SK-N-MC (cell line): ENCODE measurements around the gene GNA14.
"Not testable (repeated sequence)": the region's sequence is repeated elsewhere in the genome, so short reads cannot be mapped to it uniquely, and the experiment has no call there.

Source experiments
- DNase-seq: peaks from one replicate; pipeline ENCODE4 v3.0.0-alpha.2; 2011; ENCODE audit warnings: low read depth, low spot score
- H3K27ac ChIP-seq: fragments of 200-600 bp; sonication (generic); 2 replicates; pipeline ENCODE4 v1.5.1; 2016; ENCODE audit warnings: mixed run types
- H3K36me3 ChIP-seq: fragments of 200-600 bp; sonication (generic); 2 replicates; pipeline ENCODE4 v1.6.1; 2017; ENCODE audit warnings: antibody characterized with exemption, low read length, mixed read lengths; ENCODE audit not compliant: insufficient read depth
- H3K4me3 ChIP-seq: fragments of 200-600 bp; sonication (generic); 2 replicates; pipeline ENCODE4 v1.5.1; 2016
- H3K9ac ChIP-seq: fragments of 200-600 bp; sonication (generic); 2 replicates; pipeline ENCODE4 v1.8.0; 2017; ENCODE audit warnings: mixed run types, mixed read lengths; ENCODE audit not compliant: insufficient read length
- H3K9me3 ChIP-seq: fragments of 200-600 bp; sonication (generic); 2 replicates; pipeline ENCODE4 v1.6.1; 2017; ENCODE audit warnings: low read depth, mild to moderate bottlenecking, antibody characterized with exemption, low read length, moderate library complexity, mixed read lengths
- EZH2 ChIP-seq: fragments of 200-600 bp; sonication (generic); IDR thresholded peaks from one replicate; pipeline ENCODE4 v1.6.1; 2017; ENCODE audit warnings: antibody characterized with exemption
- FOXP2 ChIP-seq: optimal IDR thresholded peaks from 2 replicates; pipeline ENCODE3; 2011; ENCODE audit warnings: mild to moderate bottlenecking, moderate library complexity; ENCODE audit not compliant: insufficient read depth; ENCODE audit errors: extremely low read length, control extremely low read depth
- POLR2AphosphoS5 ChIP-seq: IDR thresholded peaks from 2 replicates; pipeline ENCODE4 v1.6.1; 2012; ENCODE audit warnings: mild to moderate bottlenecking, low read depth, low read length, borderline replicate concordance

GNA14 gene

DNA sequence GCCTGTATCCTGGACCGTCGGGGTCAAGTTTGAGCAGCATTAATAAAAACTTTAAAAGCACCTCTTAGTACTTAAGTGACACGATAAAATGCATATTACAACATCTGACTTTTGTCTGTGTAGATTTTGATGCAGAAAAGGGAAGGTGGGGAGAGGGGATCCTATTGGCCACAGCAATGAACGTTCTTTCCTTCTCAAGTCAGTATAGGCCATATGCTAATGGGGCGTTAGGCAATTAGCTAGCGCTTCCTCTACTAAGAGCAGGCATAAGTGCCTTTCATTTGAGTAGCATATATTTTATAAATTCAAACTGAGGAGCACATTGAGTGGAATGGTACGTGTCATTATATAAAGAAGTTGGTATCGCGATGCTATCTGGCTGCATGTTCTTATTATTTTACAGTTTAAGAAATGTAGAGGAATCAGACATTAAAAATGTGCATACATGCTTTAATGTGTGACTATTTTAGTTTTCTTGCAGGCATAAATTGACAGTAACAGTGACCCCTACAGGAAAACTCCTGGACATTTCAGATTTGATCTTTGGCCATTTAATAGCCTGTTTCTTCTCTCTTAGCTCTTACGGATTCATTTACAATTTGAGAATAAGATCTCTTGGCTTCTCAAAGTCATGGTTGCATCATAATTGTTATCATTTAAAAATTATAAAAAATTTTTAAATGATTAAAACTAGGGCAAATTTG is 1.1 kb upstream of the GNA14 start:
- Histone ChIP-seq H3K27ac (no peak overlapping the region), H3K4me3 (no peak overlapping the region), H3K36me3 (no peaks in the 10 kb centered on the region), H3K9ac (no peak overlapping the region), H3K9me3 (no peaks in the 10 kb centered on the region)
- TF ChIP-seq POLR2AphosphoS5 (no peak), EZH2 (no peak), FOXP2 (no peak)
- DNase-seq = no peak

DNA sequence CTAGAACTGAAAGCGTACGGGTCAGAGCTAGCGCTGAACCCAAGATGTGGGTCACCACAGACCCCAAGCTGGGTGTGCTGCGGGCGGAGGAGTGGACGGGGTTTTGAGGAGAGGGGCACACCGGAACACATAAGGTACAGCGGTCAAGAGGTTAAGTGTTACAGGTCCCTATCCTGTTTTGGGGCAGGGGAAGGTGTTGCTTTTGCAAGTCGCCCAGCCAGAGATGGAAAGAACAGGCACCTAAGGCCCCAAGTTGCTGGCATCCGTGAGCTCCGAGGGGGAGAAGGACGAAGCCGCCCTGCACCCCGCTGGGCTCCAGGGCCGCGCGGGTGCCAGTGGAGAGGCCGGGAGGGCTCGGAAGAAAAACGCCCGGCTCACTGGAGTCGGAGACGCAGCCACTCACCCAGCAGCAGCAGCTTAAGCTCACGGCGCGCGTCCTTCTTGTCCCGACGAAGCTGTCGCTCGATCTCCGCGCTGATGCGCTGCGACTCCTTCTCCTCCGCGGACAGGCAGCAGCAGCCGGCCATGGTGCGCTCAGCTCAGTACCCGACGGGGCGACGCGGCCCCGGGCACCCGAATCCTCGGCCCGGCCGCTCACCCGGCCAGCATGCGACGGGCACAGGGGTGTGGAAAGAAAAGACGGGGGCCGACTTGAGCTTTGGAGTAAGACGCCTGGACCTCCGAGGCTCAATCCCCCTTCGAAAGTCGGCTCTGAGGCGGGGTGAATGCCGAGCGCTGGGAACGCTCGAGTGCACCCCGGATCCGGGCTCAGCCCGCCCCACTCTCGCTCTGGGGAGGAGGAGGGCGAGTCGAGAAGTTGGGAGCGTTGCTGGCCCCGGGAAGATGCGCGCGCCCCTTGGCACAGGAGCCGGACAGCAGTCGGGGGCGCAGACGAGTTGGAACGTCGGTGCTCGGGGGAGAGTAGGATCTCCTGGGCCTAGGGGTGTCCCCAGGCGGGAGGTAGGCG is 572 bp downstream of the GNA14 start:
- Histone ChIP-seq H3K9me3 (no peaks in the 10 kb centered on the region), H3K9ac (no peak overlapping the region), H3K4me3 (no peak overlapping the region), H3K27ac (no peak overlapping the region), H3K36me3 (no peaks in the 10 kb centered on the region)
- TF ChIP-seq FOXP2 (no peak), EZH2 (no peak)
- no peak for DNase-seq

- H3K9ac ChIP-seq = no peak overlapping the region
- H3K9me3 ChIP-seq = no peaks in the 10 kb centered on the region
- H3K36me3 ChIP-seq = no peaks in the 10 kb centered on the region
- TF ChIP-seq FOXP2 (no peak), EZH2 (no peak), POLR2AphosphoS5 (no peak)
- no peak overlapping the region for H3K27ac ChIP-seq
- H3K4me3 ChIP-seq = no peak overlapping the region
- DNase-seq = no peak
These were observed 4.3 kb downstream of the GNA14 start for GRCh38 chr9:77643871-77644270.

DNA sequence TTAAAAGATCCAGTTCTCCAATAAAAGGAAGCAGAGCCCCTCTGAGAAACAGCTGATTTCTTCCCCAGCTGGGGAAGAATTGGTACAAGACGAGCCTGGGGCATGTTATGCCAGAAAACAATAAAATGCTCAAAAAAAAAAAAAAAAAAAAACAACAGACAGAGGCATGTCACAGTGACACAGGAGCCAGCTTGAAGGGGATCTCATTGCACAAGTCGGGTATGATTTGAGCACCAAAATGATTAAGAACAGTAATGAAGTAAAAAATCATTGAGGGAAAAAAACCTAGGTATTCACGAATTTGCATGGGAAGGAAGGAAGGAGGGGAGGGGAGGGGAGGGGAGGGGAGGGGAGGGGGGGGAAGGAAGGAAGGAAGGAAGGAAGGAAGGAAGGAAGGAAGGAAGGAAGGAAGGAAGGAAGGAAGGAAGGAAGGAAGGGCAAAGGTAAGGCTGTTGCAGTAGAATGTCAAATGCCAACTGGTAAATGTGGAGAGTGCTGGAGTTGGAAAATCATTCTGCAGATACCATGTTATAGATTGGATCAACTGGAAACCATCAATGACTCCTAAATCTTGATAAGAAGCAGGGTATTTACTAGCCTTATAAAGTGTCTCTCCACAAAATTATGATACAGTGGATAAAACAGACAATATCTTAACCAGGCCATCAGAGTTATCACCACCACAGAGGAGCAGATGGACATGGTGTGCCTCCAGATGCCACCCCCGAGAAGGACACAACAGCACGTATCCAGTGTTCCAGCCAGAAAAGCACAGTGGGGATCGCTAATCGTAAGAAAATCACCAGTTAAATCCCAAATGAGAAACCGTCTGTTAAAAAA is 7.2 kb downstream of the GNA14 start:
- Histone ChIP-seq H3K9ac (peak overlapping the region; percentile 61), H3K27ac (peak overlapping the region; percentile 99), H3K9me3 (no peaks in the 10 kb centered on the region), H3K4me3 (peak overlapping the region; percentile 67), H3K36me3 (no peaks in the 10 kb centered on the region)
- DNase-seq = peak; percentile 96
- TF ChIP-seq FOXP2 (peak; percentile 49), POLR2AphosphoS5 (peak; percentile 65; the same call in 1 of the 2 replicates), EZH2 (no peak)

DNA sequence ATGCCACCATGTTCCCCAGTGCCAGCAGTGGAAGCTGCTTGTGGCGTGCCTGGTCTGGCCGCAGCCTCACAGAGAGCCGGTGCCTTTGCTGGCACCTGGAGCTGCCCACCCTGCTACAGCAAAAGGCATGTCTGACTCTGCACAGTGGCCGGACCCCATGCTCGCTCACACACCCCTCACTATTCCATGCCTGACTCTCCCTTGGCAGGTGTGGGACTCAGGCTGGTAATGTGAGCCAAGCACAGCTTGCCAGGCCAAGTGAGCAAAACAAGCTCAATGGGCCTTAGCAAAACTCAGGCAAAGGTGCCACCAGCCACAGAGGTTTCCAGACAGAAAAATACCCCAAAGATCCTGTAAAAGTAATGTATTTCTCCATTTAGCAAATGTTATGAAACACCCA is 15.5 kb downstream of the GNA14 start:
- Histone ChIP-seq H3K36me3 (no peaks in the 10 kb centered on the region), H3K9me3 (no peaks in the 10 kb centered on the region), H3K27ac (no peak overlapping the region), H3K4me3 (no peak overlapping the region), H3K9ac (no peak overlapping the region)
- no peak for TF ChIP-seq FOXP2
- no peak for TF ChIP-seq POLR2AphosphoS5
- TF ChIP-seq EZH2 = no peak
- DNase-seq = no peak

GRCh38 chr9:77628864-77629263 is 19.3 kb downstream of the GNA14 start:
- not testable (repeated sequence) for H3K4me3 ChIP-seq, H3K9ac ChIP-seq, H3K36me3 ChIP-seq, H3K9me3 ChIP-seq, DNase-seq, H3K27ac ChIP-seq

- Histone ChIP-seq H3K9ac (no peak overlapping the region), H3K9me3 (no peaks in the 10 kb centered on the region), H3K4me3 (no peak overlapping the region), H3K36me3 (no peaks in the 10 kb centered on the region), H3K27ac (no peak overlapping the region)
- TF ChIP-seq EZH2 = no peak
- no peak for TF ChIP-seq FOXP2
- no peak for TF ChIP-seq POLR2AphosphoS5
- no peak for DNase-seq
These were observed 31.9 kb downstream of the GNA14 start for GRCh38 chr9:77616191-77616590.

DNA sequence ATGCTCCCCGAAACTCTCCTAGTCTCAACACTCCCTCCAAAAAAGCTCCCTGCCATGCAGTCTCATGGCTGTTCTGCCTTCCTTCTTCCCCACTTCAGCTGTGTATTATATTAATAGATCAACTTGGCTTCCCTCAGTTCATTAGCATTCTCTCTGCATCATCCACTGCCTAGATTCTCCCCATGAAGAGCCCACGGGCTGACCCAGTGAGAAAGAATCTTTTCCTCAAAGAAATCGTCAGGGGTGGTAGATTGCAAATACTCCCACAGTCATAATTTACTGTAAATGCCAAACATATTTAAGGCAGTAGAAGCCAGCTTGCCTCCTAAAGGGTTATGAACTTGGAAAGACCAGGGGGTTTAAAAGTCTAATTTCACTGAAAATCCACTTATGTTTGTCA is 33.5 kb downstream of the GNA14 start:
- no peak overlapping the region for H3K4me3 ChIP-seq
- no peaks in the 10 kb centered on the region for H3K36me3 ChIP-seq
- H3K27ac ChIP-seq = no peak overlapping the region
- no peak for DNase-seq
- no peak overlapping the region for H3K9ac ChIP-seq
- no peak for TF ChIP-seq FOXP2
- no peak for TF ChIP-seq POLR2AphosphoS5
- no peaks in the 10 kb centered on the region for H3K9me3 ChIP-seq
